SU-DHL-6 (cell line): ENCODE results near the gene CCR4.
A peak's percentile ranks its signal among the peaks of the same experiment; 100 is the strongest.
"Not testable (repeated sequence)": the region's sequence is repeated elsewhere in the genome, so short reads cannot be mapped to it uniquely, and the experiment has no call there.

Source experiments
- H2AFZ ChIP-seq: fragments of 200-600 bp; sonication (generic); 2 replicates; pipeline ENCODE4 v1.6.1; 2014; ENCODE audit warnings: low read depth, mild to moderate bottlenecking, moderate library complexity, mixed read lengths, antibody characterized with exemption, low read length; ENCODE audit not compliant: severe bottlenecking
- H3F3A ChIP-seq: fragments of 200-600 bp; shearing (Covaris generic); 2 replicates; pipeline ENCODE4 v1.6.0; 2016; ENCODE audit warnings: antibody characterized with exemption, mild to moderate bottlenecking; ENCODE audit not compliant: insufficient read depth
- H3K27ac ChIP-seq: fragments of 200-600 bp; sonication (generic); 2 replicates; pipeline ENCODE4 v1.5.1; 2016; ENCODE audit warnings: low read depth, mild to moderate bottlenecking, low read length, moderate library complexity, mixed read lengths
- H3K27me3 ChIP-seq: fragments of 200-600 bp; sonication (generic), shearing (Covaris generic); 2 replicates; pipeline ENCODE4 v1.6.0; 2014; ENCODE audit warnings: mild to moderate bottlenecking, low read length
- H3K36me3 ChIP-seq: fragments of 200-600 bp; sonication (generic); 2 replicates; pipeline ENCODE4 v1.6.1; 2014; ENCODE audit warnings: mild to moderate bottlenecking, low read length, mixed read lengths
- H3K4me2 ChIP-seq: fragments of 300-600, 200-600 bp; shearing (Covaris generic), sonication (generic); 2 replicates; pipeline ENCODE4 v1.6.0; 2014; ENCODE audit warnings: low read length, low read depth, mild to moderate bottlenecking; ENCODE audit not compliant: poor library complexity, severe bottlenecking
- H3K4me3 ChIP-seq: fragments of 200-600 bp; sonication (generic); 2 replicates; pipeline ENCODE4 v1.5.1; 2014; ENCODE audit warnings: antibody characterized with exemption, low read length, mild to moderate bottlenecking, mixed read lengths; ENCODE audit not compliant: insufficient read depth, poor library complexity, severe bottlenecking
- H3K79me2 ChIP-seq: fragments of 200-600 bp; sonication (generic); 2 replicates; pipeline ENCODE4 v1.6.1; 2014; ENCODE audit warnings: mild to moderate bottlenecking, low read length, moderate library complexity; ENCODE audit not compliant: insufficient read depth
- H3K9ac ChIP-seq: fragments of 200-600 bp; sonication (generic); 2 replicates; pipeline ENCODE4 v1.7.0; 2014; ENCODE audit warnings: mild to moderate bottlenecking, low read length
- H3K9me2 ChIP-seq: fragments of 200-600 bp; sonication (generic); replicated peaks from 2 replicates; pipeline ENCODE4 v1.6.1; 2014; ENCODE audit warnings: low read length; ENCODE audit not compliant: insufficient read depth
- H3K9me3 ChIP-seq: fragments of 200-600 bp; sonication (generic); 2 replicates; pipeline ENCODE4 v1.6.1; 2014; ENCODE audit warnings: low read length, mixed read lengths; ENCODE audit not compliant: insufficient read depth
- H4K20me1 ChIP-seq: fragments of 200-600 bp; sonication (generic); 2 replicates; pipeline ENCODE4 v1.6.1; 2014; ENCODE audit warnings: low read depth, mild to moderate bottlenecking, antibody characterized with exemption, low read length, moderate library complexity, mixed read lengths
- CTCF ChIP-seq: fragments of 200-600 bp; sonication (generic); IDR thresholded peaks from one replicate; pipeline ENCODE4 v1.5.1; 2017; ENCODE audit warnings: antibody characterized with exemption, mild to moderate bottlenecking, low read length, moderate library complexity; ENCODE audit not compliant: insufficient read depth, poor library complexity, severe bottlenecking
- EZH2phosphoT487 ChIP-seq: fragments of 200-600 bp; sonication (generic), shearing (Covaris generic); conservative IDR thresholded peaks from 2 replicates; pipeline ENCODE4 v1.6.1; 2018; ENCODE audit warnings: mild to moderate bottlenecking, antibody characterized with exemption, low read length, moderate library complexity, mixed read lengths

Gene CCR4

GRCh38 chr3:32945136-32945535 lies 6.3 kb upstream of the CCR4 start:
- H2AFZ ChIP-seq, result no peak overlapping the region
- H3K27ac ChIP-seq, result no peak overlapping the region
- TF ChIP-seq EZH2phosphoT487 (no peak), CTCF (no peak)
- no peak overlapping the region for H3K4me2 ChIP-seq
- H3K36me3 ChIP-seq, result no peaks in the 10 kb centered on the region
- no peak overlapping the region for H3K4me3 ChIP-seq
- no peaks in the 10 kb centered on the region for H3F3A ChIP-seq
- H4K20me1 ChIP-seq, result no peaks in the 10 kb centered on the region
- H3K27me3 ChIP-seq, result no peaks in the 10 kb centered on the region
- H3K9me3 ChIP-seq, result no peaks in the 10 kb centered on the region
- H3K79me2 ChIP-seq, result no peaks in the 10 kb centered on the region
- no peak overlapping the region for H3K9ac ChIP-seq
- H3K9me2 ChIP-seq, result no peaks in the 10 kb centered on the region

- H4K20me1 ChIP-seq, H3K36me3 ChIP-seq, H3K4me2 ChIP-seq, H2AFZ ChIP-seq, H3K27ac ChIP-seq, H3F3A ChIP-seq, H3K4me3 ChIP-seq, H3K9ac ChIP-seq, H3K9me3 ChIP-seq, H3K27me3 ChIP-seq, H3K9me2 ChIP-seq, H3K79me2 ChIP-seq: not testable (repeated sequence)
Observed at GRCh38 chr3:32945598-32945997, 5.8 kb upstream of the CCR4 start.

GRCh38 chr3:32946973-32947788 lies 4.3 kb upstream of the CCR4 start:
- H3K4me2 ChIP-seq, result no peak overlapping the region
- H3K9ac ChIP-seq, result no peak overlapping the region

More at GRCh38 chr3:32946973-32947788, 4.3 kb upstream of the CCR4 start:
- no peaks in the 10 kb centered on the region for H3K9me2 ChIP-seq
- no peaks in the 10 kb centered on the region for H3K27me3 ChIP-seq
- no peaks in the 10 kb centered on the region for H4K20me1 ChIP-seq
- H3F3A ChIP-seq, result no peaks in the 10 kb centered on the region
- H3K79me2 ChIP-seq, result no peaks in the 10 kb centered on the region
- TF ChIP-seq EZH2phosphoT487 (no peak), CTCF (no peak)
- H3K9me3 ChIP-seq, result no peaks in the 10 kb centered on the region
- H2AFZ ChIP-seq, result peak overlapping the region; percentile 21
- no peak overlapping the region for H3K27ac ChIP-seq
- H3K36me3 ChIP-seq, result no peaks in the 10 kb centered on the region
- no peak overlapping the region for H3K4me3 ChIP-seq
